GM13977 (cell line): ENCODE results near the gene OR2AT4.

ENCODE experiments used
- DNase-seq: peaks from one replicate; pipeline ENCODE4 v3.0.0; 2012; ENCODE audit warnings: low spot score
- in situ Hi-C: fragments of 300-500 bp; cut with MboI; formaldehyde crosslinking; loops from one replicate; pipeline ENCODE4 v1.12.0; 2022; ENCODE audit warnings: low sequenced_read_pairs, low pct_unique_long_range_greater_than_20kb, mixed read lengths, inconsistent platforms; ENCODE audit not compliant: unreplicated experiment
- TF ChIP-seq, protein P1 (sequence below): IDR thresholded peaks from 2 replicates; pipeline ENCODE4 v1.5.1; 2012; ENCODE audit warnings: mild to moderate bottlenecking, control low read depth; ENCODE audit not compliant: insufficient read depth; ENCODE audit errors: extremely low read depth, missing control alignments

Gene OR2AT4

DNA sequence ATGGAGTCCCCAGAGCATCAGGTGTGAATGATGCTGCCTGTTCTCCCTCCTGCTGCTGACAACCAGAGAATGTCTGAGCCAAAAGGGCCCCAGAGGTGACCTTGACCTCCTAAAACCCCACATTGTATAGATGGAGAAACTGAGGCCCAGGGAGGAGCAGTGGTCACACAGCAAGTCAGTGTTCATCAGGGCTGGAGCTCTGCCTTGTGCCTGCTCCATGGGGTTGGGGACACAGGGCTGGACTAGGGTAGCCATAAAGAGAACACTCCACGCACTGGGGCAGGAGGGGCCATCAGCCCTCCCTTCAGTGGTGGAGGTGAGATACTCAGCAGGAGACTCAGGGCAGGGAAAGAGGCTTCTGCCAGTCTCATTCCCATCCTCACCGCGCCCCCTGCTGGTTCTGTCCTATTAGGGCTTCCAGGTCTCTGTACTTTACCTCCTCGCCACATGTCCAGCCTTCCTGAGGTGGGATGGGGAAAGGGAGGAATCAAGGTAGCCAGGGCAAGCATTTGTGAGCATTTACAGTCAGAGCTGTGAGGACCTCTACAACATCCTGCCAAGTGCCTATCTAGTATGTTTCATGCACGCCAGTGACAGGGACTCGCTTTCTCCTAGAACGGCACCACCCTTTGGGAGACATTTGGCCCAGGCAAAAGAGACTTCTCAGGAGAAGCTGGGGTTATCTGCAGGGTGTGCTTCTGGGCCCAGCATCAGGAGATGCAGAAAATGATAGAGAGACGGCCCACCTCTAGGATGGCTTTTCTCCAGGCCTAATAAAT is 64.7 kb downstream of the OR2AT4 start:
- TF ChIP-seq, protein P1, sequence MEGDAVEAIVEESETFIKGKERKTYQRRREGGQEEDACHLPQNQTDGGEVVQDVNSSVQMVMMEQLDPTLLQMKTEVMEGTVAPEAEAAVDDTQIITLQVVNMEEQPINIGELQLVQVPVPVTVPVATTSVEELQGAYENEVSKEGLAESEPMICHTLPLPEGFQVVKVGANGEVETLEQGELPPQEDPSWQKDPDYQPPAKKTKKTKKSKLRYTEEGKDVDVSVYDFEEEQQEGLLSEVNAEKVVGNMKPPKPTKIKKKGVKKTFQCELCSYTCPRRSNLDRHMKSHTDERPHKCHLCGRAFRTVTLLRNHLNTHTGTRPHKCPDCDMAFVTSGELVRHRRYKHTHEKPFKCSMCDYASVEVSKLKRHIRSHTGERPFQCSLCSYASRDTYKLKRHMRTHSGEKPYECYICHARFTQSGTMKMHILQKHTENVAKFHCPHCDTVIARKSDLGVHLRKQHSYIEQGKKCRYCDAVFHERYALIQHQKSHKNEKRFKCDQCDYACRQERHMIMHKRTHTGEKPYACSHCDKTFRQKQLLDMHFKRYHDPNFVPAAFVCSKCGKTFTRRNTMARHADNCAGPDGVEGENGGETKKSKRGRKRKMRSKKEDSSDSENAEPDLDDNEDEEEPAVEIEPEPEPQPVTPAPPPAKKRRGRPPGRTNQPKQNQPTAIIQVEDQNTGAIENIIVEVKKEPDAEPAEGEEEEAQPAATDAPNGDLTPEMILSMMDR: peak; percentile 81
- in situ Hi-C loops: no loop called here
- peak; percentile 57 for DNase-seq
